Vagina (tissue), 2 donors: ENCODE results near the gene BTN2A1. TPM values are rescaled to one million over a fixed set of nuclear protein-coding genes. Genes with fewer than 3 reads are reported as not detected.

Experiments used
- DNase-seq, 2 donors: peaks; one replicate each; pipeline ENCODE4 v3.0.0-alpha.2; 2017; ENCODE audit errors: extremely low spot score in 2 of 2
- H3K27ac ChIP-seq: fragments of 200-600 bp; sonication (generic); one replicate; pipeline ENCODE4 v1.5.1; 2019
- H3K27me3 ChIP-seq: fragments of 200-600 bp; sonication (generic); one replicate; pipeline ENCODE4 v1.5.1; 2019
- H3K36me3 ChIP-seq, 2 donors: fragments of 200-600 bp; sonication (generic); one replicate each; pipeline ENCODE4 v1.5.1; 2017 to 2019
- H3K4me1 ChIP-seq: fragments of 200-600 bp; sonication (generic); one replicate; pipeline ENCODE4 v1.5.1; 2019
- H3K4me3 ChIP-seq, 2 donors: fragments of 200-600 bp; sonication (generic); 1 replicate in 1 of 2; 2 replicates in 1 of 2; pipeline ENCODE4 v1.5.1; 2016 to 2019
- H3K9me3 ChIP-seq: fragments of 200-600 bp; sonication (generic); one replicate; pipeline ENCODE4 v1.5.1; 2019
- POLR2A ChIP-seq, 2 donors: fragments of 450-650 bp; IDR thresholded peaks; one replicate each; pipeline ENCODE4 v1.6.1; 2017; ENCODE audit warnings: antibody characterized with exemption in 2 of 2, mild to moderate bottlenecking in 2 of 2, moderate library complexity in 2 of 2
- POLR2AphosphoS5 ChIP-seq, 2 donors: sonication (generic); formaldehyde crosslinking; IDR thresholded peaks; one replicate each; pipeline ENCODE4 v1.9.0; 2017; ENCODE audit warnings: antibody characterized with exemption in 2 of 2, mild to moderate bottlenecking in 2 of 2, low read depth in 1 of 2; ENCODE audit not compliant: insufficient read depth in 1 of 2
- intact Hi-C: fragments of 100-400 bp; cut with DNase I; formaldehyde crosslinking; loops from one replicate; pipeline ENCODE4 v1.15.1; 2023
- total RNA-seq: library from RNA; depleted of rRNA; stranded (reverse); fragments of >200 nt; gene quantifications from one replicate; pipeline ENCODE4 v1.2.3, GENCODE V29; 2016
- TF ChIP-seq, protein P1 (sequence below), 3 experiments: fragments of 450-650 bp in 2 of 3; fragments of 200-600 bp in 1 of 3; sonication (generic) in 1 of 3; IDR thresholded peaks; one replicate each; pipeline ENCODE4 v1.5.1; 2017 to 2019; ENCODE audit warnings: antibody characterized with exemption in 3 of 3, mild to moderate bottlenecking in 2 of 3, moderate library complexity in 2 of 3

Gene BTN2A1
- total RNA-seq, 1 donor from 2014 or later: 18.4 TPM

DNA sequence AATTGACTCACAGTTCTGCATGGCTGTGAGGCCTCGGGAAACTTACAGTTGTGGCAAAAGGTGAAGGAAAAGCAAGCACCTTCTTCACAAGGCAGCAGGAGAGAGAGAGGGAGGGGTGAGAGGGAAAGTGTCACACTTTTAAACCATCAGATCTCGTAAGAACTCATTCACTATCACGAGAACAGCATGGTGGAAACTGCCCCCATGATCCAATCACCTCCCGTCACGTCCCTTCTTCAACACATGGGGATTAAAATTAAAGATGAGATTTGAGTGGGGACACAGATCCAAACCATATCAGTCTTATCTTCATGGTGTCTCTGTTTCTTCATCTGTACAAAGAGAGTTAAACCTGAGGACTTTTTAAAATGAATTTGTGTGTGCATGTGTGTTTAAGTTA lies 28.6 kb downstream of the BTN2A1 start:
- Histone ChIP-seq H3K27ac (no peak overlapping the region), H3K9me3 (no peaks in the 10 kb centered on the region), H3K36me3 (no peaks in the 10 kb centered on the region), H3K4me1 (no peaks in the 10 kb centered on the region), H3K4me3 (no peak overlapping the region), H3K27me3 (no peaks in the 10 kb centered on the region)
- DNase-seq: no peak
- TF ChIP-seq POLR2AphosphoS5 (IDR thresholded peaks at IDR 0.05; ENCODE audit: insufficient read depth in 1 of 2, low read depth in 1 of 2): no peak
- TF ChIP-seq POLR2A (IDR thresholded peaks at IDR 0.05): no peak
- TF ChIP-seq, protein P1, sequence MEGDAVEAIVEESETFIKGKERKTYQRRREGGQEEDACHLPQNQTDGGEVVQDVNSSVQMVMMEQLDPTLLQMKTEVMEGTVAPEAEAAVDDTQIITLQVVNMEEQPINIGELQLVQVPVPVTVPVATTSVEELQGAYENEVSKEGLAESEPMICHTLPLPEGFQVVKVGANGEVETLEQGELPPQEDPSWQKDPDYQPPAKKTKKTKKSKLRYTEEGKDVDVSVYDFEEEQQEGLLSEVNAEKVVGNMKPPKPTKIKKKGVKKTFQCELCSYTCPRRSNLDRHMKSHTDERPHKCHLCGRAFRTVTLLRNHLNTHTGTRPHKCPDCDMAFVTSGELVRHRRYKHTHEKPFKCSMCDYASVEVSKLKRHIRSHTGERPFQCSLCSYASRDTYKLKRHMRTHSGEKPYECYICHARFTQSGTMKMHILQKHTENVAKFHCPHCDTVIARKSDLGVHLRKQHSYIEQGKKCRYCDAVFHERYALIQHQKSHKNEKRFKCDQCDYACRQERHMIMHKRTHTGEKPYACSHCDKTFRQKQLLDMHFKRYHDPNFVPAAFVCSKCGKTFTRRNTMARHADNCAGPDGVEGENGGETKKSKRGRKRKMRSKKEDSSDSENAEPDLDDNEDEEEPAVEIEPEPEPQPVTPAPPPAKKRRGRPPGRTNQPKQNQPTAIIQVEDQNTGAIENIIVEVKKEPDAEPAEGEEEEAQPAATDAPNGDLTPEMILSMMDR (IDR thresholded peaks at IDR 0.05): no peak
- intact Hi-C loops: no loop called here

DNA sequence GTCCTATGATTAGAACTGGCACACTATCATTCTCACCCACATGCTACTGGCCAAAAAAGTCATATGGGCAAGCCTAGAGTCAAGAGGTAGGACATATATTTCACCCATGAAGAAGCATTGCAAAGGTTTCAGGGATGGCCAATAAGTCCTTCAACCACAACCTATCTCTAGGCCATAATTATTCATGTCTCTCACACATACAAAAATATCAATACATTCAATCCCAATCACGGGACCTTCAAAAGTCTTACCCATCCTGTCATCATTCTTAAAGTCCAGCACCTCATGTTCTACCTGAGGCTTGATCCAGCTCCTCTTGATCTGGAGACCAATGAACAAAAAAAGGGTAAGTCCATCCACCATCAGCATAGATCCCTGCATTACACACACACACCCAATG lies 29.7 kb downstream of the BTN2A1 start:
- DNase-seq: no peak

DNA sequence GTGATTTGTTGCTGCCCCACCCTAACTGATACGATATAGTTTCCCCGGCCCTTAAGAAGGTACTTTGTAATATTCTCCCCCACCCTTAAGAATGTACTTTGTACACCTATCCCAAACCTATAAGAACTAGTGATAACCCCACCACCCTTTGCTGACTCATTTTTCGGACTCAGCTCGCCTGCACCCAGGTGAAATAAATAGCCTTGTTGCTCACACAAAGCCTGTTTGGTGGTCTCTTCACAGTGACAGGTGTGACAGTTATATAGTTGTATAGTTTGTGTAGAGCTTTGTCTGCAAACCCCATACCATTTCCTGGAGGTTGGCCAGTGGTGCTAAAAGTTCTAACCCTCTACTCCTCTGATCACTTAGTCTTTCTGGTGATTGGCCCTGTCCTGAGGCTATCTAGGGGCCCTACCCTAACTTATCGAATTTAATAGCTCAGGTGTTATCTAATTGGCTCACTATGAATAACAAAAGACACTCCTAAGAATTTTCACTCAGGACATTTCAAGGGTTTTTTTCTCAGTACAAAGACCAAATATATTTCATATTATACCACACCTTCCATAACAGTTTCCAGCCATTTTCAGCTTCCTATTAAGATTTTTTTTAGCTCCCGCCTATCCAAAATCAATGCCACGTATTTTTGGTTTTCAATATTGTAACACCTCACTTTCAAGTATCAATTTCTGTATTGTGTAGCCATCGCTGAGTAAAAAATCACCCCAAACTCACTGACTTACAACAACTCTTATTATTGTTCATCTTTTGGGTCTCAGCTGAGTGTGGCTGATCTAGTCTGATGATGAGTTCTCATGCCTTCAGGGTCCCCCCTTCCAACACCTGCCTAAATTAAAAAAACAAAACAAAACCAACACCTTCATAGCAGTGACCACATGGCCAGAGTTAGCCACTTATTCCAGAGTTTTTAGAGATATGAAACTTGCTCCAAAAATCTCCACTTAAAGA lies 32.5 kb downstream of the BTN2A1 start:
- no peak for TF ChIP-seq POLR2A (IDR thresholded peaks at IDR 0.05)
- TF ChIP-seq, protein P1 (IDR thresholded peaks at IDR 0.05): no peak
- no peak for TF ChIP-seq POLR2AphosphoS5 (IDR thresholded peaks at IDR 0.05; ENCODE audit: insufficient read depth in 1 of 2, low read depth in 1 of 2)
- intact Hi-C loops: no loop called here

More for the DNA sequence above, 29.7 kb downstream of the BTN2A1 start:
- no peaks in the 10 kb centered on the region for H3K36me3 ChIP-seq
- no peak overlapping the region for H3K4me3 ChIP-seq
- H3K27me3 ChIP-seq: no peaks in the 10 kb centered on the region
- intact Hi-C loops: no loop called here
- TF ChIP-seq POLR2A (IDR thresholded peaks at IDR 0.05): no peak
- H3K9me3 ChIP-seq: no peaks in the 10 kb centered on the region
- H3K4me1 ChIP-seq: no peaks in the 10 kb centered on the region
- H3K27ac ChIP-seq: no peak overlapping the region

DNA sequence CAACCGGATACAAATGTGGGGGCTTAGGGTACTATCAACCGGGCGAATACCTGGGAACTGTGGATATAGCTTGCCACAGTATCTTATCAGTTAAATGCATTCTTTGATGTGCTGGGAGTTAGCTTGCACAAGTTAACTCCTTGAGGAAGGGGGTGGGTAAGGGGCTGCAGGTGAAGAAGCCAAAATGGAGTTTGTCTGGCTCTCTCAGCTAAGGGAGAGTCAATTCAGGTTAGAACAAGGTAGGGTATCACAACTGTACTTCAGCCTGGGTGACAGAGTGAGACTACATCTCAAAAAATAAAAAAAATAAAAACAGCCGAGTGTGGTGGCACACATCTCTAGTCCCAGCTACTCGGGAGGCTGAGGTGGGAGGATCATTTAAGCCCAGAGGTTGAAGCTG lies 33.8 kb downstream of the BTN2A1 start:
- H3K4me3 ChIP-seq: no peak overlapping the region
- DNase-seq: no peak
- no peak overlapping the region for H3K27ac ChIP-seq
- no peaks in the 10 kb centered on the region for H3K9me3 ChIP-seq
- H3K4me1 ChIP-seq: no peaks in the 10 kb centered on the region
- TF ChIP-seq, protein P1 (IDR thresholded peaks at IDR 0.05): no peak
- no peak for TF ChIP-seq POLR2A (IDR thresholded peaks at IDR 0.05)
- TF ChIP-seq POLR2AphosphoS5 (IDR thresholded peaks at IDR 0.05; ENCODE audit: insufficient read depth in 1 of 2, low read depth in 1 of 2): no peak
- no peaks in the 10 kb centered on the region for H3K27me3 ChIP-seq
- intact Hi-C loops: no loop called here
- H3K36me3 ChIP-seq: no peaks in the 10 kb centered on the region

More for the DNA sequence above, 32.5 kb downstream of the BTN2A1 start:
- Histone ChIP-seq H3K4me1 (no peaks in the 10 kb centered on the region), H3K9me3 (no peaks in the 10 kb centered on the region), H3K27ac (no peak overlapping the region), H3K36me3 (no peaks in the 10 kb centered on the region), H3K4me3 (no peak overlapping the region), H3K27me3 (no peaks in the 10 kb centered on the region)
- no peak for DNase-seq

DNA sequence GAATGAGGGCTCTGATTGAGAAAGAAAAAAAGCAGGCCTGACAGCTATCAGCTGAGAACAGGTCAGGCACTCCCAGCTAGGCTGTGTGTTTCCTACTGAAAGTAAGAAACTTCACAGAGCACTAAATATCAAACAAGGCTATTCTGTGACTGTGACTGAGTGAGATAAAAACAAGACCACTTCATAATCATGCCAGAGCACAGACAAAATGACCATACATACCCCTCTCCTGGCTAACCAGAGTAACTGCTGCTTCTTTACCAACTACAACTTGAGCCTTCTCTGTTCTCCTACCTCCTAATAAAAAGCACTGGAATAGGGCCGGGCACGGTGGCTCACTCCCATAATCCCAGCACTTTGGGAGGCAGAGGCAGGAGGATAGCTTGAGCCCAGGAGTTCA lies 35.5 kb downstream of the BTN2A1 start:
- Histone ChIP-seq H3K27ac (no peak overlapping the region), H3K36me3 (no peaks in the 10 kb centered on the region), H3K9me3 (no peaks in the 10 kb centered on the region), H3K27me3 (no peaks in the 10 kb centered on the region), H3K4me1 (no peaks in the 10 kb centered on the region), H3K4me3 (no peak overlapping the region)
- TF ChIP-seq, protein P1 (IDR thresholded peaks at IDR 0.05): no peak
- TF ChIP-seq POLR2AphosphoS5 (IDR thresholded peaks at IDR 0.05; ENCODE audit: insufficient read depth in 1 of 2, low read depth in 1 of 2) (no peak), POLR2A (IDR thresholded peaks at IDR 0.05) (no peak)
- intact Hi-C loops: no loop called here
- no peak for DNase-seq
